ENCODE measurements around the gene LRRC61. TPM values are rescaled to one million over a fixed set of nuclear protein-coding genes. Genes with fewer than 3 reads are reported as not detected.

The LRRC61 gene
- total and polyA plus RNA-seq, 2 of the 13 experiments (the other 11 are each of a cell fraction or from before 2014, with no cell fraction given): 33.0 to 34.8 TPM

DNA sequence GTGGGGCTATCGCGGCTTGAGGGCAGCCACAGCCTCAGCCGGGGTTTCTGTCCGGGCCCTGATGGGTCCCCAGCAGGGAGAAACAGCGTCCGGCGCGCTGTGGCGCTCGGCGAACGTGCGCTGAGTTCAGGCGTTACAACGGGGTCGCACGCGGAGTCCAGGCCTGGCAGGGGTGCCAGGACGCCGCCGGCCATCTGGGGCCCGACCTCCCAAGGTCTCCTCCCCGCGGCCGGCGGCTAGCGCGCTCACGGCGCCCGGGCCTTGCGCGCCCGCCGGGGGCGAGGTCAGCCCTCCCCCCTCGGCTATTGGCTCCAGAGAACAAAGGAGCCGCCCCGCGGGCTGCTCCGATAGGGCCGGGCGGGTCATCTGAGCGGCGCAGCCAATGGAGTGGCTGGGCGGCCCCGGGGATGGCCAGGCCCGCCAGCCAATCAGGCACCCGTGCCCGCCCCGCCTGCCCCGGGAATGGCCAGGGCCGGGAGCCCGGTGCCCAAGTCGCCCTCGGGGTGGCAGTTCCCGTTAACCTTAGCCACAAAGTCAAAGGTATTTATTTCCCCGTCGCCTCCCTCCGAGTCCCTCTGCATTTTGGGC is 55.8 kb downstream of the LRRC61 start, which contains the start of gene ZNF775 (continued):
- TF ChIP-seq ZNF10 (CRISPR knock-in tag; IDR thresholded peaks at IDR 0.05; ENCODE audit: borderline replicate concordance, low read depth) (no peak), SAP130 (CRISPR knock-in tag; IDR thresholded peaks at IDR 0.05; ENCODE audit: low read depth) (peak; percentile 73), ZNF749 (CRISPR knock-in tag; IDR thresholded peaks at IDR 0.05; ENCODE audit: borderline replicate concordance) (peak; percentile 16; the same call in 1 of the 2 replicates), SUZ12 (IDR thresholded peaks at IDR 0.05; ENCODE audit: low read depth, low read length) (no peak), ZNF530 (CRISPR knock-in tag; IDR thresholded peaks at IDR 0.05; ENCODE audit: low read depth) (no peak), YEATS2 (CRISPR knock-in tag; IDR thresholded peaks at IDR 0.05; ENCODE audit: borderline replicate concordance) (0 out of 2 replicates have a peak, but pooled peaks have one; percentile 20), BORCS8-MEF2B (CRISPR knock-in tag; IDR thresholded peaks at IDR 0.05) (no peak), NFE2L1 (CRISPR knock-in tag; IDR thresholded peaks at IDR 0.05; ENCODE audit: borderline replicate concordance) (no peak), ZFP90 (CRISPR knock-in tag; IDR thresholded peaks at IDR 0.05; ENCODE audit: borderline replicate concordance) (peak; percentile 49; the same call in 1 of the 2 replicates), ETV6 (CRISPR knock-in tag; conservative IDR thresholded peaks at IDR 0.05) (peak; percentile 22), HNRNPK (IDR thresholded peaks at IDR 0.05; ENCODE audit: low read depth, low read length, poor library complexity, severe bottlenecking) (peak; percentile 30), POLR2A (IDR thresholded peaks at IDR 0.05; ENCODE audit: insufficient read depth in 1 of 2, low read depth in 2 of 2, low read length in 2 of 2) (peak; percentile 85 to 93), ZNF235 (CRISPR knock-in tag; IDR thresholded peaks at IDR 0.05; ENCODE audit: borderline replicate concordance) (0 out of 2 replicates have a peak, but pooled peaks have one; percentile 10), HOXD1 (CRISPR knock-in tag; IDR thresholded peaks at IDR 0.05) (0 out of 2 replicates have a peak, but pooled peaks have one; percentile 34)
- TF ChIP-seq, protein P1, sequence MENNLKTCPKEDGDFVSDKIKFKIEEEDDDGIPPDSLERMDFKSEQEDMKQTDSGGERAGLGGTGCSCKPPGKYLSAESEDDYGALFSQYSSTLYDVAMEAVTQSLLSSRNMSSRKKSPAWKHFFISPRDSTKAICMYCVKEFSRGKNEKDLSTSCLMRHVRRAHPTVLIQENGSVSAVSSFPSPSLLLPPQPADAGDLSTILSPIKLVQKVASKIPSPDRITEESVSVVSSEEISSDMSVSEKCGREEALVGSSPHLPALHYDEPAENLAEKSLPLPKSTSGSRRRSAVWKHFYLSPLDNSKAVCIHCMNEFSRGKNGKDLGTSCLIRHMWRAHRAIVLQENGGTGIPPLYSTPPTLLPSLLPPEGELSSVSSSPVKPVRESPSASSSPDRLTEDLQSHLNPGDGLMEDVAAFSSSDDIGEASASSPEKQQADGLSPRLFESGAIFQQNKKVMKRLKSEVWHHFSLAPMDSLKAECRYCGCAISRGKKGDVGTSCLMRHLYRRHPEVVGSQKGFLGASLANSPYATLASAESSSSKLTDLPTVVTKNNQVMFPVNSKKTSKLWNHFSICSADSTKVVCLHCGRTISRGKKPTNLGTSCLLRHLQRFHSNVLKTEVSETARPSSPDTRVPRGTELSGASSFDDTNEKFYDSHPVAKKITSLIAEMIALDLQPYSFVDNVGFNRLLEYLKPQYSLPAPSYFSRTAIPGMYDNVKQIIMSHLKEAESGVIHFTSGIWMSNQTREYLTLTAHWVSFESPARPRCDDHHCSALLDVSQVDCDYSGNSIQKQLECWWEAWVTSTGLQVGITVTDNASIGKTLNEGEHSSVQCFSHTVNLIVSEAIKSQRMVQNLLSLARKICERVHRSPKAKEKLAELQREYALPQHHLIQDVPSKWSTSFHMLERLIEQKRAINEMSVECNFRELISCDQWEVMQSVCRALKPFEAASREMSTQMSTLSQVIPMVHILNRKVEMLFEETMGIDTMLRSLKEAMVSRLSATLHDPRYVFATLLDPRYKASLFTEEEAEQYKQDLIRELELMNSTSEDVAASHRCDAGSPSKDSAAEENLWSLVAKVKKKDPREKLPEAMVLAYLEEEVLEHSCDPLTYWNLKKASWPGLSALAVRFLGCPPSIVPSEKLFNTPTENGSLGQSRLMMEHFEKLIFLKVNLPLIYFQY (CRISPR knock-in tag; IDR thresholded peaks at IDR 0.05; ENCODE audit: borderline replicate concordance): peak; percentile 48; the same call in 1 of the 2 replicates
- TF ChIP-seq, protein P2, sequence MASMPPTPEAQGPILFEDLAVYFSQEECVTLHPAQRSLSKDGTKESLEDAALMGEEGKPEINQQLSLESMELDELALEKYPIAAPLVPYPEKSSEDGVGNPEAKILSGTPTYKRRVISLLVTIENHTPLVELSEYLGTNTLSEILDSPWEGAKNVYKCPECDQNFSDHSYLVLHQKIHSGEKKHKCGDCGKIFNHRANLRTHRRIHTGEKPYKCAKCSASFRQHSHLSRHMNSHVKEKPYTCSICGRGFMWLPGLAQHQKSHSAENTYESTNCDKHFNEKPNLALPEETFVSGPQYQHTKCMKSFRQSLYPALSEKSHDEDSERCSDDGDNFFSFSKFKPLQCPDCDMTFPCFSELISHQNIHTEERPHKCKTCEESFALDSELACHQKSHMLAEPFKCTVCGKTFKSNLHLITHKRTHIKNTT (CRISPR knock-in tag; IDR thresholded peaks at IDR 0.05): no peak
- TF ChIP-seq, protein P3, sequence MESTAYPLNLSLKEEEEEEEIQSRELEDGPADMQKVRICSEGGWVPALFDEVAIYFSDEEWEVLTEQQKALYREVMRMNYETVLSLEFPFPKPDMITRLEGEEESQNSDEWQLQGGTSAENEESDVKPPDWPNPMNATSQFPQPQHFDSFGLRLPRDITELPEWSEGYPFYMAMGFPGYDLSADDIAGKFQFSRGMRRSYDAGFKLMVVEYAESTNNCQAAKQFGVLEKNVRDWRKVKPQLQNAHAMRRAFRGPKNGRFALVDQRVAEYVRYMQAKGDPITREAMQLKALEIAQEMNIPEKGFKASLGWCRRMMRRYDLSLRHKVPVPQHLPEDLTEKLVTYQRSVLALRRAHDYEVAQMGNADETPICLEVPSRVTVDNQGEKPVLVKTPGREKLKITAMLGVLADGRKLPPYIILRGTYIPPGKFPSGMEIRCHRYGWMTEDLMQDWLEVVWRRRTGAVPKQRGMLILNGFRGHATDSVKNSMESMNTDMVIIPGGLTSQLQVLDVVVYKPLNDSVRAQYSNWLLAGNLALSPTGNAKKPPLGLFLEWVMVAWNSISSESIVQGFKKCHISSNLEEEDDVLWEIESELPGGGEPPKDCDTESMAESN (CRISPR knock-in tag; conservative IDR thresholded peaks at IDR 0.05): 0 out of 2 replicates have a peak, but pooled peaks have one; percentile 57
- TF ChIP-seq, protein P4, sequence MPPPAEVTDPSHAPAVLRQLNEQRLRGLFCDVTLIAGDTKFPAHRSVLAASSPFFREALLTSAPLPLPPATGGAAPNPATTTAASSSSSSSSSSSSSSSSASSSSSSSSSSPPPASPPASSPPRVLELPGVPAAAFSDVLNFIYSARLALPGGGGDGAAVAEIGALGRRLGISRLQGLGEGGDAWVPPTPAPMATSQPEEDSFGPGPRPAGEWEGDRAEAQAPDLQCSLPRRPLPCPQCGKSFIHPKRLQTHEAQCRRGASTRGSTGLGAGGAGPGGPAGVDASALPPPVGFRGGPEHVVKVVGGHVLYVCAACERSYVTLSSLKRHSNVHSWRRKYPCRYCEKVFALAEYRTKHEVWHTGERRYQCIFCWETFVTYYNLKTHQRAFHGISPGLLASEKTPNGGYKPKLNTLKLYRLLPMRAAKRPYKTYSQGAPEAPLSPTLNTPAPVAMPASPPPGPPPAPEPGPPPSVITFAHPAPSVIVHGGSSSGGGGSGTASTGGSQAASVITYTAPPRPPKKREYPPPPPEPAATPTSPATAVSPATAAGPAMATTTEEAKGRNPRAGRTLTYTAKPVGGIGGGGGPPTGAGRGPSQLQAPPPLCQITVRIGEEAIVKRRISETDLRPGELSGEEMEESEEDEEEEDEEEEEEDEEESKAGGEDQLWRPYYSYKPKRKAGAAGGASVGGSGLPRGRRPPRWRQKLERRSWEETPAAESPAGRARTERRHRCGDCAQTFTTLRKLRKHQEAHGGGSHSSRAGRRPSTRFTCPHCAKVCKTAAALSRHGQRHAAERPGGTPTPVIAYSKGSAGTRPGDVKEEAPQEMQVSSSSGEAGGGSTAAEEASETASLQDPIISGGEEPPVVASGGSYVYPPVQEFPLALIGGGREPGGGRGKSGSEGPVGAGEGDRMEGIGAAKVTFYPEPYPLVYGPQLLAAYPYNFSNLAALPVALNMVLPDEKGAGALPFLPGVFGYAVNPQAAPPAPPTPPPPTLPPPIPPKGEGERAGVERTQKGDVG (CRISPR knock-in tag; IDR thresholded peaks at IDR 0.05; ENCODE audit: borderline replicate concordance): no peak

All from HepG2 (cell line).